HEK293 (cell line): ENCODE data around the gene RIC3.
A peak's percentile ranks its signal among the peaks of the same experiment; 100 is the strongest.

Experiments used
- CTCF ChIA-PET: fragments of 350-600 bp; formaldehyde crosslinking; extraction: SDS; loops from one replicate; lab custom pipeline; 2021; ENCODE audit warnings: antibody characterized with exemption; lab: Yijun Ruan, JAX
- POLR2A ChIA-PET: fragments of 300-600 bp; formaldehyde crosslinking; extraction: SDS; loops from one replicate; lab custom pipeline; 2020; ENCODE audit warnings: antibody characterized with exemption, inconsistent platforms; lab: Yijun Ruan, JAX
- H3K27ac ChIP-seq: fragments of 200-500 bp; sonication (Bioruptor generic); 2 replicates; pipeline ENCODE4 v1.5.1; 2014; ENCODE audit warnings: low read depth, low read length, control low read depth, inconsistent platforms; ENCODE audit errors: extremely low read depth
- H3K36me3 ChIP-seq, 2 experiments: fragments of 200-500 bp in 1 of 2; sonication (Bioruptor generic) in 1 of 2; 1 replicate in 1 of 2; 2 replicates in 1 of 2; pipeline ENCODE4 v1.5.1; 2014 to 2017; ENCODE audit warnings: inconsistent platforms in 2 of 2, low read length in 2 of 2; ENCODE audit not compliant: control insufficient read depth in 2 of 2, insufficient read depth in 1 of 2
- H3K4me1 ChIP-seq: fragments of 200-500 bp; sonication (Bioruptor generic); 2 replicates; pipeline ENCODE4 v1.5.1; 2014; ENCODE audit warnings: mild to moderate bottlenecking, low read length, inconsistent platforms; ENCODE audit not compliant: control insufficient read depth, insufficient read depth
- H3K4me3 ChIP-seq: 2 replicates; pipeline ENCODE4 v1.5.1; 2011; ENCODE audit warnings: low read depth, mild to moderate bottlenecking, control low read depth, low read length, moderate library complexity
- H3K9me3 ChIP-seq: fragments of 200-500 bp; sonication (Bioruptor generic); 2 replicates; pipeline ENCODE4 v1.5.1; 2014; ENCODE audit warnings: low read depth, low read length, inconsistent platforms; ENCODE audit not compliant: control insufficient read depth, insufficient read depth
- ZBTB8A ChIP-seq: fragments of 450-650 bp; formaldehyde crosslinking; IDR thresholded peaks from 2 replicates; pipeline ENCODE4 v1.5.1; 2016; ENCODE audit warnings: missing biosample characterization, missing genetic modification characterization
- ZIC2 ChIP-seq: fragments of 450-650 bp; formaldehyde crosslinking; IDR thresholded peaks from 2 replicates; pipeline ENCODE4 v1.5.1; 2016; ENCODE audit warnings: missing biosample characterization, missing genetic modification characterization
- ZNF169 ChIP-seq: fragments of 450-650 bp; formaldehyde crosslinking; IDR thresholded peaks from 2 replicates; pipeline ENCODE4 v1.5.1; 2016; ENCODE audit warnings: missing biosample characterization, missing genetic modification characterization
- ZNF239 ChIP-seq: fragments of 450-650 bp; formaldehyde crosslinking; IDR thresholded peaks from 2 replicates; pipeline ENCODE4 v1.5.1; 2016; ENCODE audit warnings: missing biosample characterization, missing genetic modification characterization
- ZNF248 ChIP-seq: fragments of 450-650 bp; formaldehyde crosslinking; IDR thresholded peaks from 2 replicates; pipeline ENCODE4 v1.5.1; 2017; ENCODE audit warnings: missing biosample characterization, missing genetic modification characterization
- ZNF341 ChIP-seq: fragments of 450-650 bp; formaldehyde crosslinking; IDR thresholded peaks from 2 replicates; pipeline ENCODE4; 2016; ENCODE audit warnings: low read depth, missing biosample characterization, missing genetic modification characterization
- ZNF404 ChIP-seq: fragments of 450-650 bp; formaldehyde crosslinking; IDR thresholded peaks from 2 replicates; pipeline ENCODE4 v1.5.1; 2017; ENCODE audit warnings: missing biosample characterization, missing genetic modification characterization
- ZNF548 ChIP-seq: fragments of 450-650 bp; formaldehyde crosslinking; IDR thresholded peaks from 2 replicates; pipeline ENCODE4 v1.5.1; 2016; ENCODE audit warnings: missing biosample characterization, missing genetic modification characterization
- ZNF600 ChIP-seq: fragments of 450-650 bp; formaldehyde crosslinking; IDR thresholded peaks from 2 replicates; pipeline ENCODE4 v1.5.1; 2016; ENCODE audit warnings: missing biosample characterization, missing genetic modification characterization
- ZNF830 ChIP-seq: fragments of 450-650 bp; IDR thresholded peaks from 2 replicates; pipeline ENCODE4 v1.5.0; 2018; ENCODE audit warnings: missing biosample characterization, missing genetic modification characterization, low read depth, mild to moderate bottlenecking, moderate library complexity
- ZNF843 ChIP-seq: fragments of 450-650 bp; formaldehyde crosslinking; IDR thresholded peaks from 2 replicates; pipeline ENCODE4 v1.5.1; 2016; ENCODE audit warnings: missing biosample characterization, missing genetic modification characterization
- ZXDB ChIP-seq: fragments of 450-650 bp; formaldehyde crosslinking; IDR thresholded peaks from 2 replicates; pipeline ENCODE4 v1.5.1; 2016; ENCODE audit warnings: missing biosample characterization, missing genetic modification characterization
- TF ChIP-seq, protein P1 (sequence below): fragments of 450-650 bp; formaldehyde crosslinking; IDR thresholded peaks from 2 replicates; pipeline ENCODE4 v1.5.1; 2017; ENCODE audit warnings: missing biosample characterization, missing genetic modification characterization
- TF ChIP-seq, protein P2 (sequence below): fragments of 450-650 bp; formaldehyde crosslinking; conservative IDR thresholded peaks from 2 replicates; pipeline ENCODE4 v1.5.1; 2016; ENCODE audit warnings: low read depth, missing biosample characterization, missing genetic modification characterization
- TF ChIP-seq, protein P3 (sequence below): fragments of 450-650 bp; formaldehyde crosslinking; IDR thresholded peaks from 2 replicates; pipeline ENCODE4 v1.5.1; 2016; ENCODE audit warnings: missing biosample characterization, missing genetic modification characterization, borderline replicate concordance
- TF ChIP-seq, protein P4 (sequence below): fragments of 450-650 bp; formaldehyde crosslinking; IDR thresholded peaks from 2 replicates; pipeline ENCODE4 v1.5.1; 2017; ENCODE audit warnings: missing biosample characterization, mild to moderate bottlenecking, missing genetic modification characterization, moderate library complexity
- TF ChIP-seq, protein P5 (sequence below): fragments of 450-650 bp; formaldehyde crosslinking; IDR thresholded peaks from 2 replicates; pipeline ENCODE4 v1.5.1; 2016; ENCODE audit warnings: missing biosample characterization, missing genetic modification characterization
- TF ChIP-seq, protein P6 (sequence below): fragments of 450-650 bp; formaldehyde crosslinking; IDR thresholded peaks from 2 replicates; pipeline ENCODE4 v1.5.1; 2017; ENCODE audit warnings: missing biosample characterization, missing genetic modification characterization

RIC3 gene

DNA sequence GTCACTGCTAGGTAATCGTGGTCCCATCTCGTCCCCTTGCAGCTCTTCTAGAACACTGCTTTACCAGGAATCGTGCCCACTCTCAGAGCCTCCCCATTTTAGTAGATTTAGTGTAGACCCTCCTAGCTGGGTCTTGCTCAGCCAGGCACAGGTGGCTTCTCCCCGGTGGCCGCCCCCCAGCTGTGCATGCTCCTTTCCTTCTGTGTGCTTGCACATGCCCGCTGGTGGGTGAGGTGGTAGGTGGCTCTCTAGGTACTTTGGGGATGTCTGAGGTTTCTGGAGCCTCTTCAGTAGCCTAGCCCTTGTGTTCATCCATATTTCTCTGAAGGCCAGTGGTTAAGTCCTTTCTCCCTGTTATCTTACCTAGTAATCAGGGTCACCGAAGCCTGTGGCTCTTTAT is 82.3 kb downstream of the RIC3 start:
- CTCF ChIA-PET, result interaction anchor here (0.6 to 19.6 kb wide), 8 partner anchors 10 to 1232 kb away, joined by 3 to 532 read pairs (median 4); no protein-coding TSS in a partner anchor
- Histone ChIP-seq H3K9me3 (no peaks in the 10 kb centered on the region), H3K27ac (no peak overlapping the region), H3K36me3 (peaks cover 0 to 26% of the 10 kb centered on the region in 2 experiments; a peak in 1 of 3 replicates), H3K4me1 (peaks cover 9% of the 10 kb centered on the region; the same call in 1 of the 2 replicates), H3K4me3 (no peak overlapping the region)
- TF ChIP-seq ZBTB8A (tag by site-specific recombination), result no peak
- no peak for TF ChIP-seq ZNF248 (tag by site-specific recombination)
- TF ChIP-seq ZNF239 (tag by site-specific recombination), result no peak
- no peak for TF ChIP-seq ZNF843 (tag by site-specific recombination)
- no peak for TF ChIP-seq ZNF404 (tag by site-specific recombination)
- TF ChIP-seq, protein P1, sequence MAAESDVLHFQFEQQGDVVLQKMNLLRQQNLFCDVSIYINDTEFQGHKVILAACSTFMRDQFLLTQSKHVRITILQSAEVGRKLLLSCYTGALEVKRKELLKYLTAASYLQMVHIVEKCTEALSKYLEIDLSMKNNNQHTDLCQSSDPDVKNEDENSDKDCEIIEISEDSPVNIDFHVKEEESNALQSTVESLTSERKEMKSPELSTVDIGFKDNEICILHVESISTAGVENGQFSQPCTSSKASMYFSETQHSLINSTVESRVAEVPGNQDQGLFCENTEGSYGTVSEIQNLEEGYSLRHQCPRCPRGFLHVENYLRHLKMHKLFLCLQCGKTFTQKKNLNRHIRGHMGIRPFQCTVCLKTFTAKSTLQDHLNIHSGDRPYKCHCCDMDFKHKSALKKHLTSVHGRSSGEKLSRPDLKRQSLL (tag by site-specific recombination), result no peak
- TF ChIP-seq, protein P2, sequence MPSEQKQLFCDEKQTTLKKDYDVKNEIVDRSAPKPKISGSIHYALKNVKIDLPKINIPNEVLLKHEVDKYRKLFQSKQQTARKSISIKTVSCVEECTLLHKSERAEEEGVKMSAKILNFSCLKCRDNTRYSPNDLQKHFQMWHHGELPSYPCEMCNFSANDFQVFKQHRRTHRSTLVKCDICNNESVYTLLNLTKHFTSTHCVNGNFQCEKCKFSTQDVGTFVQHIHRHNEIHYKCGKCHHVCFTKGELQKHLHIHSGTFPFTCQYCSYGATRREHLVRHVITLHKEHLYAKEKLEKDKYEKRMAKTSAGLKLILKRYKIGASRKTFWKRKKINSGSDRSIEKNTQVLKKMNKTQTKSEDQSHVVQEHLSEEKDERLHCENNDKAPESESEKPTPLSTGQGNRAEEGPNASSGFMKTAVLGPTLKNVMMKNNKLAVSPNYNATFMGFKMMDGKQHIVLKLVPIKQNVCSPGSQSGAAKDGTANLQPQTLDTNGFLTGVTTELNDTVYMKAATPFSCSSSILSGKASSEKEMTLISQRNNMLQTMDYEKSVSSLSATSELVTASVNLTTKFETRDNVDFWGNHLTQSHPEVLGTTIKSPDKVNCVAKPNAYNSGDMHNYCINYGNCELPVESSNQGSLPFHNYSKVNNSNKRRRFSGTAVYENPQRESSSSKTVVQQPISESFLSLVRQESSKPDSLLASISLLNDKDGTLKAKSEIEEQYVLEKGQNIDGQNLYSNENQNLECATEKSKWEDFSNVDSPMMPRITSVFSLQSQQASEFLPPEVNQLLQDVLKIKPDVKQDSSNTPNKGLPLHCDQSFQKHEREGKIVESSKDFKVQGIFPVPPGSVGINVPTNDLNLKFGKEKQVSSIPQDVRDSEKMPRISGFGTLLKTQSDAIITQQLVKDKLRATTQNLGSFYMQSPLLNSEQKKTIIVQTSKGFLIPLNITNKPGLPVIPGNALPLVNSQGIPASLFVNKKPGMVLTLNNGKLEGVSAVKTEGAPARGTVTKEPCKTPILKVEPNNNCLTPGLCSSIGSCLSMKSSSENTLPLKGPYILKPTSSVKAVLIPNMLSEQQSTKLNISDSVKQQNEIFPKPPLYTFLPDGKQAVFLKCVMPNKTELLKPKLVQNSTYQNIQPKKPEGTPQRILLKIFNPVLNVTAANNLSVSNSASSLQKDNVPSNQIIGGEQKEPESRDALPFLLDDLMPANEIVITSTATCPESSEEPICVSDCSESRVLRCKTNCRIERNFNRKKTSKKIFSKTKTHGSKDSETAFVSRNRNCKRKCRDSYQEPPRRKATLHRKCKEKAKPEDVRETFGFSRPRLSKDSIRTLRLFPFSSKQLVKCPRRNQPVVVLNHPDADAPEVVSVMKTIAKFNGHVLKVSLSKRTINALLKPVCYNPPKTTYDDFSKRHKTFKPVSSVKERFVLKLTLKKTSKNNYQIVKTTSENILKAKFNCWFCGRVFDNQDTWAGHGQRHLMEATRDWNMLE (tag by site-specific recombination), result no peak
- TF ChIP-seq ZXDB (tag by site-specific recombination), result no peak
- TF ChIP-seq ZNF341, result 0 out of 2 replicates have a peak, but pooled peaks have one; percentile 2
- POLR2A ChIA-PET, result interaction anchor here (0.6 kb wide), 1 partner anchor 18 kb away, joined by 10 read pairs; no protein-coding TSS in a partner anchor

DNA sequence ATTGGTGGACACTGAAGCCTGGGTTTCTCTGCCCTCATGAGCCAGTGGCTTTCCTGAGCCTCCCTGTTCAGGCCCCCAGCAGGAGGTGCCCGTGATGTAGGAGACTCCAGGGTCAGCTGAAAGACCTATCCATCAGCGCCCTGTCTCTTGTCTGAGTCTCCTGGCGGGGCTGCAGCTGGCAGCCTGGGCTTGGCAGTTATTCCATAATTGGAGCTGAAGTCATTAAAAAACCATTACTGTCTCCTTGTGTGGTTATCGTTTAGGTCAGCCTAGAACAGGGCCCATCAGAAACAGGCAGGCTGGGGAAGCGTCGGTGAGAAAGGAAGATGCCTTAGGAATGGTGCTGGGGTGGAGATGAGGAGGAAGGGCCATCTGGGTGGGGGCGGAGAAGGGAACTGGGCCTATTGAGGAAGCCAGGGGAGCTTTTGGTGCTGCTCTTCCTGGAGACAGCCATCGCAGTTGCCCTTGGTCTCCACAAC is 82.8 kb downstream of the RIC3 start:
- CTCF ChIA-PET, result interaction anchor here (0.6 to 19.6 kb wide), 9 partner anchors 10 to 1231 kb away, joined by 3 to 532 read pairs (median 5); no protein-coding TSS in a partner anchor
- peaks cover 0 to 21% of the 10 kb centered on the region in 2 experiments; a peak in 1 of 3 replicates for H3K36me3 ChIP-seq
- no peak overlapping the region for H3K4me3 ChIP-seq
- peaks cover 9% of the 10 kb centered on the region; the same call in 1 of the 2 replicates for H3K4me1 ChIP-seq
- H3K27ac ChIP-seq, result no peak overlapping the region
- POLR2A ChIA-PET, result no interaction called here
- H3K9me3 ChIP-seq, result no peaks in the 10 kb centered on the region
- peak; percentile 39; the same call in 1 of the 2 replicates for TF ChIP-seq ZNF600 (tag by site-specific recombination)
- no peak for TF ChIP-seq ZNF548
- TF ChIP-seq, protein P3, sequence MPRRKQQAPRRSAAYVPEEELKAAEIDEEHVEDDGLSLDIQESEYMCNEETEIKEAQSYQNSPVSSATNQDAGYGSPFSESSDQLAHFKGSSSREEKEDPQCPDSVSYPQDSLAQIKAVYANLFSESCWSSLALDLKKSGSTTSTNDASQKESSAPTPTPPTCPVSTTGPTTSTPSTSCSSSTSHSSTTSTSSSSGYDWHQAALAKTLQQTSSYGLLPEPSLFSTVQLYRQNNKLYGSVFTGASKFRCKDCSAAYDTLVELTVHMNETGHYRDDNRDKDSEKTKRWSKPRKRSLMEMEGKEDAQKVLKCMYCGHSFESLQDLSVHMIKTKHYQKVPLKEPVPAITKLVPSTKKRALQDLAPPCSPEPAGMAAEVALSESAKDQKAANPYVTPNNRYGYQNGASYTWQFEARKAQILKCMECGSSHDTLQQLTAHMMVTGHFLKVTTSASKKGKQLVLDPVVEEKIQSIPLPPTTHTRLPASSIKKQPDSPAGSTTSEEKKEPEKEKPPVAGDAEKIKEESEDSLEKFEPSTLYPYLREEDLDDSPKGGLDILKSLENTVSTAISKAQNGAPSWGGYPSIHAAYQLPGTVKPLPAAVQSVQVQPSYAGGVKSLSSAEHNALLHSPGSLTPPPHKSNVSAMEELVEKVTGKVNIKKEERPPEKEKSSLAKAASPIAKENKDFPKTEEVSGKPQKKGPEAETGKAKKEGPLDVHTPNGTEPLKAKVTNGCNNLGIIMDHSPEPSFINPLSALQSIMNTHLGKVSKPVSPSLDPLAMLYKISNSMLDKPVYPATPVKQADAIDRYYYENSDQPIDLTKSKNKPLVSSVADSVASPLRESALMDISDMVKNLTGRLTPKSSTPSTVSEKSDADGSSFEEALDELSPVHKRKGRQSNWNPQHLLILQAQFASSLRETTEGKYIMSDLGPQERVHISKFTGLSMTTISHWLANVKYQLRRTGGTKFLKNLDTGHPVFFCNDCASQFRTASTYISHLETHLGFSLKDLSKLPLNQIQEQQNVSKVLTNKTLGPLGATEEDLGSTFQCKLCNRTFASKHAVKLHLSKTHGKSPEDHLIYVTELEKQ, result peak; percentile 16; the same call in 1 of the 2 replicates
- peak; percentile 79; the same call in 1 of the 2 replicates for TF ChIP-seq ZIC2 (tag by site-specific recombination)
- TF ChIP-seq, protein P4, sequence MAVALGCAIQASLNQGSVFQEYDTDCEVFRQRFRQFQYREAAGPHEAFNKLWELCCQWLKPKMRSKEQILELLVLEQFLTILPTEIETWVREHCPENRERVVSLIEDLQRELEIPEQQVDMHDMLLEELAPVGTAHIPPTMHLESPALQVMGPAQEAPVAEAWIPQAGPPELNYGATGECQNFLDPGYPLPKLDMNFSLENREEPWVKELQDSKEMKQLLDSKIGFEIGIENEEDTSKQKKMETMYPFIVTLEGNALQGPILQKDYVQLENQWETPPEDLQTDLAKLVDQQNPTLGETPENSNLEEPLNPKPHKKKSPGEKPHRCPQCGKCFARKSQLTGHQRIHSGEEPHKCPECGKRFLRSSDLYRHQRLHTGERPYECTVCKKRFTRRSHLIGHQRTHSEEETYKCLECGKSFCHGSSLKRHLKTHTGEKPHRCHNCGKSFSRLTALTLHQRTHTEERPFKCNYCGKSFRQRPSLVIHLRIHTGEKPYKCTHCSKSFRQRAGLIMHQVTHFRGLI, result peak; percentile 83
- TF ChIP-seq, protein P5, sequence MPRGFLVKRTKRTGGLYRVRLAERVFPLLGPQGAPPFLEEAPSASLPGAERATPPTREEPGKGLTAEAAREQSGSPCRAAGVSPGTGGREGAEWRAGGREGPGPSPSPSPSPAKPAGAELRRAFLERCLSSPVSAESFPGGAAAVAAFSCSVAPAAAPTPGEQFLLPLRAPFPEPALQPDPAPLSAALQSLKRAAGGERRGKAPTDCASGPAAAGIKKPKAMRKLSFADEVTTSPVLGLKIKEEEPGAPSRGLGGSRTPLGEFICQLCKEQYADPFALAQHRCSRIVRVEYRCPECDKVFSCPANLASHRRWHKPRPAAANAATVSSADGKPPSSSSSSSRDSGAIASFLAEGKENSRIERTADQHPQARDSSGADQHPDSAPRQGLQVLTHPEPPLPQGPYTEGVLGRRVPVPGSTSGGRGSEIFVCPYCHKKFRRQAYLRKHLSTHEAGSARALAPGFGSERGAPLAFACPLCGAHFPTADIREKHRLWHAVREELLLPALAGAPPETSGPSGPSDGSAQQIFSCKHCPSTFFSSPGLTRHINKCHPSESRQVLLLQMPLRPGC (tag by site-specific recombination), result no peak
- TF ChIP-seq ZNF341, result peak; percentile 58
- TF ChIP-seq, protein P6, sequence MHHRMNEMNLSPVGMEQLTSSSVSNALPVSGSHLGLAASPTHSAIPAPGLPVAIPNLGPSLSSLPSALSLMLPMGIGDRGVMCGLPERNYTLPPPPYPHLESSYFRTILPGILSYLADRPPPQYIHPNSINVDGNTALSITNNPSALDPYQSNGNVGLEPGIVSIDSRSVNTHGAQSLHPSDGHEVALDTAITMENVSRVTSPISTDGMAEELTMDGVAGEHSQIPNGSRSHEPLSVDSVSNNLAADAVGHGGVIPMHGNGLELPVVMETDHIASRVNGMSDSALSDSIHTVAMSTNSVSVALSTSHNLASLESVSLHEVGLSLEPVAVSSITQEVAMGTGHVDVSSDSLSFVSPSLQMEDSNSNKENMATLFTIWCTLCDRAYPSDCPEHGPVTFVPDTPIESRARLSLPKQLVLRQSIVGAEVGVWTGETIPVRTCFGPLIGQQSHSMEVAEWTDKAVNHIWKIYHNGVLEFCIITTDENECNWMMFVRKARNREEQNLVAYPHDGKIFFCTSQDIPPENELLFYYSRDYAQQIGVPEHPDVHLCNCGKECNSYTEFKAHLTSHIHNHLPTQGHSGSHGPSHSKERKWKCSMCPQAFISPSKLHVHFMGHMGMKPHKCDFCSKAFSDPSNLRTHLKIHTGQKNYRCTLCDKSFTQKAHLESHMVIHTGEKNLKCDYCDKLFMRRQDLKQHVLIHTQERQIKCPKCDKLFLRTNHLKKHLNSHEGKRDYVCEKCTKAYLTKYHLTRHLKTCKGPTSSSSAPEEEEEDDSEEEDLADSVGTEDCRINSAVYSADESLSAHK (tag by site-specific recombination), result peak; percentile 41; the same call in 1 of the 2 replicates
- no peak for TF ChIP-seq ZNF169 (tag by site-specific recombination)
- no peak for TF ChIP-seq ZNF830 (tag by site-specific recombination)
